Breast epithelium (tissue), 3 donors: ENCODE measurements around the gene DNAJB13.

Experiments used
- CTCF ChIP-seq, 3 donors: fragments of 450-650 bp; IDR thresholded peaks; one replicate each; pipeline ENCODE4 v1.5.1; 2016 to 2017; ENCODE audit warnings: antibody characterized with exemption in 3 of 3, mild to moderate bottlenecking in 3 of 3, moderate library complexity in 3 of 3
- POLR2A ChIP-seq: fragments of 450-650 bp; IDR thresholded peaks from one replicate; pipeline ENCODE4 v1.6.1; 2016; ENCODE audit warnings: antibody characterized with exemption, mild to moderate bottlenecking, moderate library complexity

GRCh38 chr11:73912026-73912425, 38.8 kb upstream of the DNAJB13 start:
- TF ChIP-seq CTCF (IDR thresholded peaks at IDR 0.05) = no peak
- no peak for TF ChIP-seq POLR2A
